Endothelial cell (in vitro differentiated cells): ENCODE results near the gene SUV39H2. TPM values are rescaled to one million over a fixed set of nuclear protein-coding genes. Genes with fewer than 3 reads are reported as not detected.
A peak's percentile ranks its signal among the peaks of the same experiment; 100 is the strongest.

ENCODE experiments used
- DNase-seq: peaks from one replicate; pipeline ENCODE4 v3.0.0; 2021; ENCODE audit warnings: low spot score
- H3K27ac Mint-ChIP-seq: one replicate; pipeline ENCODE4 v1.8.0; 2021; ENCODE audit warnings: mixed read lengths, inconsistent platforms; ENCODE audit not compliant: unreplicated experiment
- H3K27me3 Mint-ChIP-seq: one replicate; pipeline ENCODE4 v1.8.0; 2021; ENCODE audit warnings: mild to moderate bottlenecking, moderate library complexity, mixed read lengths, inconsistent platforms; ENCODE audit not compliant: unreplicated experiment
- H3K36me3 Mint-ChIP-seq: one replicate; pipeline ENCODE4 v1.8.0; 2021; ENCODE audit warnings: mild to moderate bottlenecking, low read depth, mixed read lengths, inconsistent platforms; ENCODE audit not compliant: unreplicated experiment
- H3K4me1 Mint-ChIP-seq: one replicate; pipeline ENCODE4 v1.8.0; 2021; ENCODE audit warnings: mild to moderate bottlenecking, mixed read lengths, inconsistent platforms; ENCODE audit not compliant: unreplicated experiment
- H3K4me3 Mint-ChIP-seq: one replicate; pipeline ENCODE4 v1.8.0; 2021; ENCODE audit warnings: mild to moderate bottlenecking, mixed read lengths, inconsistent platforms; ENCODE audit not compliant: unreplicated experiment
- H3K9me3 Mint-ChIP-seq: one replicate; pipeline ENCODE4 v1.8.0; 2021; ENCODE audit warnings: mixed read lengths, inconsistent platforms; ENCODE audit not compliant: unreplicated experiment
- CTCF ChIP-seq: fragments of 200-600 bp; sonication (generic); IDR thresholded peaks from one replicate; pipeline ENCODE4 v1.5.0; 2021; ENCODE audit warnings: antibody characterized with exemption; ENCODE audit not compliant: unreplicated experiment
- total RNA-seq: library from RNA; stranded (reverse); fragmentation: NEBNext Ultra II Directional; extraction: Animal tissue kit (Norgen Biotek cat#: 25700); gene quantifications from one replicate; pipeline ENCODE4 v1.2.1, GENCODE V29; 2021; ENCODE audit not compliant: unreplicated experiment

Gene SUV39H2
- total RNA-seq, 1 donor from 2014 or later, result 15.6 TPM

GRCh38 chr10:14916600-14916999 is 37.9 kb downstream of the SUV39H2 start:
- H3K4me3 Mint-ChIP-seq, result peak overlapping the region; percentile 21
- no peaks in the 10 kb centered on the region for H3K9me3 Mint-ChIP-seq
- peaks cover 4% of the 10 kb centered on the region for H3K4me1 Mint-ChIP-seq
- H3K27ac Mint-ChIP-seq, result no peak overlapping the region
- no peak for TF ChIP-seq CTCF
- H3K36me3 Mint-ChIP-seq, result peaks cover 69% of the 10 kb centered on the region
- DNase-seq, result no peak
- no peaks in the 10 kb centered on the region for H3K27me3 Mint-ChIP-seq

GRCh38 chr10:14917827-14918226 is 39.2 kb downstream of the SUV39H2 start:
- Mint-ChIP-seq H3K27me3 (no peaks in the 10 kb centered on the region), H3K4me3 (peak overlapping the region; percentile 47), H3K27ac (no peak overlapping the region), H3K9me3 (no peaks in the 10 kb centered on the region), H3K36me3 (peaks cover 71% of the 10 kb centered on the region), H3K4me1 (peaks cover 4% of the 10 kb centered on the region)
- no peak for DNase-seq
- no peak for TF ChIP-seq CTCF

DNA sequence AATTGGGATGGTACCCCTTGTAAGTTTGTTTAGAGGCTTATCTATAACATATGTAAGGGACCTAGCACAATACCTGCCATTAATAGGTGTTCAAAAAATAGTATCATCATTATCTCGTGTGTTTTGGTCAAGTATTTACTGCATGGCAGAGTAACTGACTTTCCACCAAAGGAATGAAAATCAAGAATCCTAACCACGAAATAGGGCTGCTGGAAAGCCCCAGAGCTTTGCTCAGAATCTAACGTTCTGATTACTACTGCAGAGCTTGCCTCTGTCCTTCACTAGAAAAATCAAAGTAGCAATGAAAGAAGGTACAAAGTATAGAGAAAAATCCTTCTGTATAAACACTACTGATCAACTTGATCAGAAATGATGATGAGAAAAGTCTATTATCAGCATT is 40.3 kb downstream of the SUV39H2 start:
- no peak for TF ChIP-seq CTCF
- H3K9me3 Mint-ChIP-seq, result no peaks in the 10 kb centered on the region
- peaks cover 4% of the 10 kb centered on the region for H3K4me1 Mint-ChIP-seq
- no peak for DNase-seq
- peaks cover 64% of the 10 kb centered on the region for H3K36me3 Mint-ChIP-seq
- no peak overlapping the region for H3K4me3 Mint-ChIP-seq
- no peaks in the 10 kb centered on the region for H3K27me3 Mint-ChIP-seq
- H3K27ac Mint-ChIP-seq, result no peak overlapping the region

GRCh38 chr10:14924013-14924412 is 45.3 kb downstream of the SUV39H2 start:
- peaks cover 4% of the 10 kb centered on the region for H3K4me1 Mint-ChIP-seq
- no peaks in the 10 kb centered on the region for H3K27me3 Mint-ChIP-seq
- TF ChIP-seq CTCF, result no peak
- no peaks in the 10 kb centered on the region for H3K9me3 Mint-ChIP-seq
- peaks cover 43% of the 10 kb centered on the region for H3K36me3 Mint-ChIP-seq
- no peak overlapping the region for H3K4me3 Mint-ChIP-seq
- no peak for DNase-seq
- H3K27ac Mint-ChIP-seq, result no peak overlapping the region

DNA sequence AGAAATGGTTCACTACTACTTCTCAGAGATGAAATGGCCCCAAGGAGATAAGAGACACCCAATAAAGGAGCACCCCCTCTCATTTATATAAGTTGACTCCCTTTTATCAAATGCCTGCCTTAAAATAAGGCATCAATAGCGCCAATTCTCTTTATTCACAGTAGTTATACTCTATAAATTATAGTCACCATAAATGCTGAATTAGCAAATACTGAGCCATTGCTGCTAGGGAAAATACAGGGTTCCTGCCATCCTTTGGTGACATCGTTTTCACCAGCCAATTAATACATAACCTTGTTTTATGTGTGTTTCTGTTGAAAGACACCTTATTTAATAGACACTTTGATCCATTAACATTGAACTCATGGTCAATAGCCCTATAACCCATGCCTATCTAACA is 46.6 kb downstream of the SUV39H2 start:
- no peak overlapping the region for H3K4me3 Mint-ChIP-seq
- no peaks in the 10 kb centered on the region for H3K9me3 Mint-ChIP-seq
- H3K36me3 Mint-ChIP-seq, result peaks cover 31% of the 10 kb centered on the region
- H3K4me1 Mint-ChIP-seq, result no peaks in the 10 kb centered on the region
- no peak for TF ChIP-seq CTCF
- no peaks in the 10 kb centered on the region for H3K27me3 Mint-ChIP-seq
- H3K27ac Mint-ChIP-seq, result no peak overlapping the region
- DNase-seq, result no peak
